ENCODE data around the gene ARID2.

GRCh38 chr12:45948546-45948945 is 219.0 kb downstream of the ARID2 start:
- no peak for TF ChIP-seq CTCF (IDR thresholded peaks at IDR 0.05)
- TF ChIP-seq POLR2A (IDR thresholded peaks at IDR 0.05) = no peak

Data from breast epithelium (tissue), 3 donors.